Loucy (cell line): ENCODE data around the gene DDIT3.

Experiments
- CTCF ChIP-seq: fragments of 200-600 bp; sonication (generic); conservative IDR thresholded peaks from 2 replicates; pipeline ENCODE4 v1.5.1; 2014; ENCODE audit warnings: mild to moderate bottlenecking, antibody characterized with exemption, low read length
- EZH2phosphoT487 ChIP-seq: fragments of 200-600 bp; IDR thresholded peaks from 2 replicates; pipeline ENCODE4 v1.6.1; 2018; ENCODE audit warnings: antibody characterized with exemption, mild to moderate bottlenecking, moderate library complexity, borderline replicate concordance

GRCh38 chr12:57545809-57546437 lies 25.6 kb upstream of the DDIT3 start:
- TF ChIP-seq CTCF (no peak), EZH2phosphoT487 (no peak)
